Left ventricle myocardium inferior (tissue), 1 donor: ENCODE measurements around the gene TECTB. TPM values are rescaled to one million over a fixed set of nuclear protein-coding genes. Genes with fewer than 3 reads are reported as not detected.

Experiments
- DNase-seq: peaks from one replicate; pipeline ENCODE4 v3.0.0-alpha.2; 2020
- H3K27ac ChIP-seq: fragments of 200-600 bp; replicated peaks from 2 replicates; pipeline ENCODE4 v1.8.0; 2021
- H3K27me3 ChIP-seq: fragments of 200-600 bp; 2 replicates; pipeline ENCODE4 v1.8.0; 2021; ENCODE audit warnings: low read depth
- H3K36me3 ChIP-seq: fragments of 200-600 bp; 2 replicates; pipeline ENCODE4 v1.8.0; 2021
- H3K4me1 ChIP-seq: fragments of 200-600 bp; 2 replicates; pipeline ENCODE4 v1.8.0; 2021
- H3K4me3 ChIP-seq: fragments of 200-600 bp; 2 replicates; pipeline ENCODE4 v1.8.0; 2021; ENCODE audit warnings: mild to moderate bottlenecking, moderate library complexity
- H3K9me3 ChIP-seq: fragments of 200-600 bp; replicated peaks from 2 replicates; pipeline ENCODE4 v1.8.0; 2021
- intact Hi-C: fragments of 100-400 bp; cut with micrococcal nuclease; formaldehyde crosslinking; loops from one replicate; pipeline ENCODE4 v1.11.0; 2022
- total RNA-seq: library from RNA; stranded (reverse); fragmentation: NEBNext Ultra II Directional; extraction: Animal tissue kit (Norgen Biotek cat#: 25700); gene quantifications from one replicate; pipeline ENCODE4 v1.2.1, GENCODE V29; 2021
- TF ChIP-seq, protein P1 (sequence below): fragments of 200-600 bp; IDR thresholded peaks from 2 replicates; pipeline ENCODE4 v1.8.0; 2021; ENCODE audit warnings: antibody characterized with exemption, mild to moderate bottlenecking, borderline replicate concordance
- donor health status: DM: no; HTN: yes; CAD: no; lungs with severe emphysema.

Gene TECTB
- total RNA-seq, 1 donor from 2014 or later, result not detected

DNA sequence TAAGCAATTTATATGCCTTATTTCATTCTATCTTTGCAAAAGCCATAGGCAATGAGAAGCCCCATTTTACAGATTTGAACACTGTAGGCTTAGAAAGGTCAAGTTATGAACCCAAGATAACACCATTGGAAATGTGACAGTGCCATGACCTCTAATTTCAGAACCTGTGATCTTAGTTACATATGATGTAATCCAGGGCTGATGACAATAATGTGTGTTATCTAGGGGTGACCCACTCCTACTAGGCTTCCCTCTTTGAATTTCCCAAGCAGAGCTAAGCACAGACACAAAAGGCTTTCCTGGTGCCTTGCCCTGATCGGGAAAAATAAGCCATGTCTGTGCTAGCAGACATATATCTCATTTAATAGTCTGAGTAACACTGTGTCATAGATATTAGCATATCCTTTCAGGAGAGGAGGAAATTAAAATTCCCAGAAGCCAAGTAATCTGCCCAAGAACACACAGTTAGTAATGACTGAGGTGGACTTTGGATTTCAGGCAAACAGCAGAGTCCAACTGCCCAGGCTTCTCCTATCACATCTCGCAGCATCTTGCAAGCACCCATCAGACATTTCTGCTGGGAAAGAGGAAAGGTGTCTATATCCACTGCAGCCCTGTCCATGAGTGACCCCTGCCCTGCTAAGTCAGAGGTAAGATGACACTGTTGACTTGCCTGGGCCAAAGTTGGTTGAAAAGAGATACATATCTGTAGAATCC, 2.8 kb upstream of the TECTB start:
- TF ChIP-seq, protein P1, sequence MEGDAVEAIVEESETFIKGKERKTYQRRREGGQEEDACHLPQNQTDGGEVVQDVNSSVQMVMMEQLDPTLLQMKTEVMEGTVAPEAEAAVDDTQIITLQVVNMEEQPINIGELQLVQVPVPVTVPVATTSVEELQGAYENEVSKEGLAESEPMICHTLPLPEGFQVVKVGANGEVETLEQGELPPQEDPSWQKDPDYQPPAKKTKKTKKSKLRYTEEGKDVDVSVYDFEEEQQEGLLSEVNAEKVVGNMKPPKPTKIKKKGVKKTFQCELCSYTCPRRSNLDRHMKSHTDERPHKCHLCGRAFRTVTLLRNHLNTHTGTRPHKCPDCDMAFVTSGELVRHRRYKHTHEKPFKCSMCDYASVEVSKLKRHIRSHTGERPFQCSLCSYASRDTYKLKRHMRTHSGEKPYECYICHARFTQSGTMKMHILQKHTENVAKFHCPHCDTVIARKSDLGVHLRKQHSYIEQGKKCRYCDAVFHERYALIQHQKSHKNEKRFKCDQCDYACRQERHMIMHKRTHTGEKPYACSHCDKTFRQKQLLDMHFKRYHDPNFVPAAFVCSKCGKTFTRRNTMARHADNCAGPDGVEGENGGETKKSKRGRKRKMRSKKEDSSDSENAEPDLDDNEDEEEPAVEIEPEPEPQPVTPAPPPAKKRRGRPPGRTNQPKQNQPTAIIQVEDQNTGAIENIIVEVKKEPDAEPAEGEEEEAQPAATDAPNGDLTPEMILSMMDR, result no peak
- no peaks in the 10 kb centered on the region for H3K36me3 ChIP-seq
- no peak for DNase-seq
- H3K4me3 ChIP-seq, result no peak overlapping the region
- no peaks in the 10 kb centered on the region for H3K27me3 ChIP-seq
- no peaks in the 10 kb centered on the region for H3K4me1 ChIP-seq
- H3K9me3 ChIP-seq, result no peaks in the 10 kb centered on the region
- no peak overlapping the region for H3K27ac ChIP-seq
- intact Hi-C loops, result no loop called here

DNA sequence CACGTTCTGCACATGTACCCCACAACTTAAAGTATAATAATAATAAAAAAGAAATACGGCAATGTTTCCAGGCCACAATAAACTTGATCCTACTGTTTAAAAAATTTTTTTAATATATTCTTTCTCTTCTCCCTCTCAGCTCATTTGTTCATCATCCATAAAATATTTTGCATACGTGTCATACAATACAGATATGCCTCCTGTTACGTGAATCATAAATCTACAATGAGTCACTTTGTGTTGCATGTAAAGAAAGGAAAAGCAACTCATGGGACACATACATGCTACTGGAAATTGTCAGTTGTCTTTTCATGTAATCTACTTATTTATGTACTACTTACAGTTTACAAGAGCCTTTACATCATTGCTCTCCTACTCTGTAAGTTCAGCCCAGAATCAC, 1.1 kb upstream of the TECTB start:
- no peaks in the 10 kb centered on the region for H3K36me3 ChIP-seq
- no peak for DNase-seq
- H3K4me1 ChIP-seq, result peaks cover 4% of the 10 kb centered on the region
- H3K27me3 ChIP-seq, result no peaks in the 10 kb centered on the region
- H3K27ac ChIP-seq, result no peak overlapping the region
- TF ChIP-seq, protein P1, result no peak
- intact Hi-C loops, result no loop called here
- H3K4me3 ChIP-seq, result no peak overlapping the region
- no peaks in the 10 kb centered on the region for H3K9me3 ChIP-seq

DNA sequence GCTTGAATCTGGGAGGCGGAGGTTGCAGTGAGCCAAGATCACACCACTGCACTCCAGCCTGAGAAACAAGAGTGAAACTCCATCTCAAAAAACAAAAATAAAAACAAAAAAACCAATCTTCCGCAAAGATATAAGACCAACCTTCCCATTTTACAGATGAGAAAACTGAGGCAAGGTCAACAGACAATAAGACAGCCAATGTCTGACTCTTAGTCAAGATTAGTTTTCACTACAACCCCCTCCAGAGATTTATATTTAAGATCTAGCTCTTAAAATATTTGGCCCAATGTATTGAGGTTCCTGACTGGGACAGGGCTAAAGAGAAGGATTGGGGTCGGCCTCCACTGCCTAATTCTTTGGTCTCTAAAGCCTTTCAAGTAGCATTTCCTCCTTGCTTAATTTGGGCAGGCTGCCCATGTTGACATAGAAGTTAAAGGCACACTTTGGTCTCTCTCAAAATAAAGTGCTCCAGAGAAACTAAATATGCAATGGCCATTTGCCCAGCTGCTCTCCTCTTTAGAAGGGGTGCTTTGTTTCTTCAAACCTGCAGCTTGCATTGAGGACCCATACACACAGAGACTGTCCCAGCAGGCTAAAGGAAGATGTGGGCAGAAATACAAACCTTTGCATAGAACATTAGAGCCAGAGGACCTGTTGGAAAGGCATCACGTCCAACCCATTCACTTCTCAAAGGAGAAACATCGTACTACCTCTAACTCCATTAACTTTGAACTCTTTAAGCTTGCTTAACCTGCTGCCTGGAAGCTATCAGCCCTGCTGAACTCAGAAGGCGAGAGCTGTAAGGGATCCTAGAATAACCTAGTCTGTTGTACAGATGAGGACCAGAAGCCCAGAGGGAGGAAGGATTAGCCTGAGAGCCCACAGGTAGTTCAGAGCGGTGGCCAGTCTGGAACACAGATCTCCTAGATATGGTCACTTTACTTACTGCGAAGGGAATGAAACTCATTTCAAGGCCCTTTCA, 3.9 kb downstream of the TECTB start:
- Histone ChIP-seq H3K4me1 (peaks cover 18% of the 10 kb centered on the region), H3K36me3 (no peaks in the 10 kb centered on the region), H3K27me3 (no peaks in the 10 kb centered on the region), H3K9me3 (no peaks in the 10 kb centered on the region), H3K4me3 (no peak overlapping the region), H3K27ac (peak overlapping the region; percentile 72)
- intact Hi-C loops, result no loop called here
- DNase-seq, result no peak
- TF ChIP-seq, protein P1, result no peak

DNA sequence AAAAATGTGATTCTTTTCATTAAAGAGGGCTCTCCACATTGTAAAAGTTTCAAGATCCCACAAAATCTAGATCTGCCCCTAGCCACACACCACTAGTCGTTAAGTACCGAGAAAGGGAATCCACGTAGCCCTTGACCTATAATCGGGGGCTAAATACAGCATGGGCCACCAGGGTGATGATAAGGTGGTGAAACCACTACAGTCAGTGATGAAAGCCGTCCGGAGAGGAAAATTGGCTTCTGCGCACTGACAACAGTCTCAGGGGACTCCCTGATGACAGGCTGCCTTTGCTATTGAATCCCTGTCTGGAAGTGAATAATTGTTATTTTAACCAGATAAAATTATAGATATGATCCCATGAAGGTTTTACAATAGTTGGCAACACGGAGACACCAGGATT, 4.6 kb downstream of the TECTB start:
- Histone ChIP-seq H3K4me3 (no peak overlapping the region), H3K27me3 (no peaks in the 10 kb centered on the region), H3K4me1 (peaks cover 18% of the 10 kb centered on the region), H3K9me3 (no peaks in the 10 kb centered on the region), H3K36me3 (no peaks in the 10 kb centered on the region), H3K27ac (peak overlapping the region; percentile 72)
- DNase-seq, result peak; percentile 16
- TF ChIP-seq, protein P1, result no peak
- intact Hi-C loops, result no loop called here

DNA sequence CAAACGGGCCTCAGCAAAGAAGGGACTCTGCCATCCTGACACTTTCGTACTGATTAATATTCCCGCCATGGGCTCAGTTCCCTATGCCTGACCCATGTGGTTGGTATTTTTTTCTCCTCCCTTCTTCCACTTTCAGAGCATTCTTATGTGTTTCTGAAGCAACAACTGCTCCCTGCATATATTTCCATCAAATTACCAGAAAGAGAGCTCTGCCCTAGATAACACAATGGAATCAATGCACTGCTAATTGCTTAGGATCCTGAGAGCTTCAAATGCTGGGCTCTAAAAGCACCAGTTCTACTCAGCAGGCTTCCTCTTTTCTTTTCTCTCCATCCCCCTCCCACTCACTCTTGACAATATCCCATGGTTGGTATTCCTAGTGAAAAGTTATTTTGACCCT, 5.3 kb downstream of the TECTB start:
- no peaks in the 10 kb centered on the region for H3K9me3 ChIP-seq
- H3K4me1 ChIP-seq, result peaks cover 18% of the 10 kb centered on the region
- TF ChIP-seq, protein P1, result no peak
- H3K36me3 ChIP-seq, result no peaks in the 10 kb centered on the region
- intact Hi-C loops, result no loop called here
- no peaks in the 10 kb centered on the region for H3K27me3 ChIP-seq
- DNase-seq, result no peak
- no peak overlapping the region for H3K27ac ChIP-seq
- H3K4me3 ChIP-seq, result no peak overlapping the region
